GM19193 (cell line): ENCODE measurements around the gene ARPP21.

ENCODE experiments used
- POLR2A ChIP-seq: IDR thresholded peaks from 4 replicates; pipeline ENCODE4 v1.6.1; 2011; ENCODE audit not compliant: insufficient read depth, insufficient read length; ENCODE audit errors: extremely low read depth

Gene ARPP21

DNA sequence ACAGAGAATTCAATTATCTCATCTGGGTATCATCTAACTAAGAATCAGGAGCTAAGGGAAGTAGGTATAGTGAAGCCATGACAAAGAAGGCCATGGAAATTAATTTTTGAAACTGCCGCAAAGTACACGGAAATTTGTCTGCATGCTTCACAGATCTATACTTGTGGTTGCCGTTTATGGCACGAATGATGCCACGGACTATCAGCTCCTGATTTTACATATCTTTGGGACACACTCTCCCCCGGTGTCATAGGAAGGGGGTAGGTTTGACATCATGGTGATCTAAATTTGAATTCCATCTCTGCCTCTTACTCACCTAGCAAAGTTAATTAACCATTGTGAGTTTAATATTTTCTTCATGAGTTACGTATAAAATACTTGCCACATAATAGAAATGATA lies 14.0 kb downstream of the ARPP21 start:
- TF ChIP-seq POLR2A: no peak

- no peak for TF ChIP-seq POLR2A
These were observed 15.2 kb downstream of the ARPP21 start for GRCh38 chr3:35654476-35654875.

GRCh38 chr3:35658686-35659085 lies 19.4 kb downstream of the ARPP21 start:
- no peak for TF ChIP-seq POLR2A

DNA sequence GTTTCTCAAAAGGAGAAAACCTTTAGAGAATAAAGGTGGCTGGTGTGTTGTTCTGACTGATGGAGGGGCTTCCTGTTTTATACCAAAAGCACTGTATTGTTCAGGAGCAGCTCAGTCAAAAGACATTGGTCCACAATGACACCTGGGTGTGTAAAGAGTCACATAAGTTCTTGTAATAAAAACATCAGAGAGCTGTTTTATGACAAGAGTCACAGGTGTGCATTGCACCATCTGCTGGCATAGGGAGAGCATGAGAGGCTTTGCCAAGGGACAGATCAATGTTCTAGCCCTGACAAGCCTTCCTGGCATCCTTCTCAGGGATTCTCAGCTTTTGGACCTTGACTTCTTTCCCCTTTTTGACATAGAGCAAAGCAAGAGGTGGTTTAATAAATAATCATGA lies 20.4 kb downstream of the ARPP21 start:
- TF ChIP-seq POLR2A: no peak

- TF ChIP-seq POLR2A: no peak
These were observed 24.1 kb downstream of the ARPP21 start for GRCh38 chr3:35663471-35663870.

- no peak for TF ChIP-seq POLR2A
These were observed 25.2 kb downstream of the ARPP21 start for GRCh38 chr3:35664460-35664919.

- TF ChIP-seq POLR2A: no peak
These were observed 26.2 kb downstream of the ARPP21 start for GRCh38 chr3:35665390-35666055.

GRCh38 chr3:35666888-35667287 lies 27.6 kb downstream of the ARPP21 start:
- TF ChIP-seq POLR2A: no peak

DNA sequence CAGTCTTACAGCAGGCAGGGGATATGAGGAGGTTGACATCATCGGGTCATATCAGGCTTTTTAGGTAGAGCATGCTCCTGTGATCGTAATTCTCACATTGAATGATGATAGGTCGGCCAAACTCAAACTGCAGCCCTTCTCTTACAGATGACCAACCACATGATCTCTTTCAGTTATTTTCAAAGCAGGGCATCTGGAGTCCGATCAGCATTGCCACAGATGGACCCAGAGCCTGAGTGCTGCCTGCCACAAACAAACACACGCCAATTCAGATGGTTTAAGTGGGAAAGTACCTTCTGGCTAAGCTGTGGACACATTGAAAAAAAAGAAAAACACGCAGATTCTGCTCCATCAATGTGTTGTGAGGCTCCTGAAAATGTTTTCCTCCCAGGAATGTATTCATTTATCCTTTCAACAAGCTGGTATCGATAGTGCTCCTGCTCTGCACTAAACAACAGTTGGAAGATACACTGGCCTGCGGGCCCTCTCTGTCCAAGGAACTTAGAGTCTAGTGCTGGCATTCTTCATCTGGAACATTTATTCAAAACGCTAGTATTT lies 31.2 kb downstream of the ARPP21 start:
- TF ChIP-seq POLR2A: no peak

DNA sequence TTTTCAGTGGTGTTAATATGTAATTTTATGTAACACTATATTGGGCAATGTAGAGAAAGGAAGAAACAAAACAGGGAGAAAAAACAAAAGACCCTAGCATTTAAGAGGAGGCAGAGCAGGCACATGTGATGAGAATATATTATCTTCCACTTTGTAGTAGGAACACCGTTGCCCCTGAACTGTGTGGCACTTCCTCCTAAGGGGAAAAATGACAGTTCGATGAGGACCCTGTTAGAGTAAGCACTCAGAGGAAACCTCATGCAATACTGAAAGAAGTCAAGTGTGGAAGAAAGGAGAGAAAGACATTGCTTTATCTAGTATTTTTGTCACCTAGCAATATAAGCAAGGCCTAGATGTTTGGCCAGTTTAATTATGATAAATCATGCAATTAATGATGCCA lies 32.2 kb downstream of the ARPP21 start:
- no peak for TF ChIP-seq POLR2A

GRCh38 chr3:35673017-35673416 lies 33.7 kb downstream of the ARPP21 start:
- TF ChIP-seq POLR2A: no peak

GRCh38 chr3:35674451-35675109 lies 35.3 kb downstream of the ARPP21 start:
- TF ChIP-seq POLR2A: no peak

DNA sequence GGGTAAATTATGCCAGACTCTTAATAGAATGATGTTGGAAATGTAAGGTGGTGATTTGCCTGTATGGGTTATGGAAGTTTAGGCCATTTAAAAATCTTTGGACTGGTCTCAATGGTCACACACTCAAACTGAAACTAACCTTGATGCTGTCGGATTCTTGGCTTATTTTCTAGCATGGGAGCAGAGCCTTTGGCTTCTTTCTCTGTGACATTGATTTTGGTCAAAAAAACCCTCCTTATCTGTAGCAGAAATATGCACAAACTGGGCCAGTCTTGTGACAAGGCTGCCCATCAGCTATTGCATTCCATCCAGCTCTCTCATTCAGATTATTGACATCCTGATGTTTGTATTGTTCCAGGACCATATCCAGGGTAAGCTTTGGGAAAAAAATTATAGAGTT lies 35.9 kb downstream of the ARPP21 start:
- no peak for TF ChIP-seq POLR2A

DNA sequence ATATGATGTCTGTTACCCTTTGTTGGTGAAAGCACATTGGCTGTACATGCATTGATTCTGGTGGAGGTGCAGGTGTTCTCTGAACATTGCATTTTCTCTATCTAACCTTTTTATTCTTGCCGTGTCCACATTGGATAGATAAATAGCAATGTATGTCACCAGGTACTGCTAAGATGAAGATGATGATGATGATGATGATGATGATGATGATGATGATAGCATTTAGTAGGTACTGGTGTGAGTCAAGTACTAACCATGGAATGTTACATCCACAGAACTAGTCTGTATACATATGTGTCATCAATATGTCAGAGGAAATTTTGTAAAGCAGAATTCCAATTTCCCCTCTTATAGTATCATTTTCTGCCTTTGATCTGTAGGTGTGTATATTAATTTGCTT lies 36.3 kb downstream of the ARPP21 start:
- TF ChIP-seq POLR2A: no peak

DNA sequence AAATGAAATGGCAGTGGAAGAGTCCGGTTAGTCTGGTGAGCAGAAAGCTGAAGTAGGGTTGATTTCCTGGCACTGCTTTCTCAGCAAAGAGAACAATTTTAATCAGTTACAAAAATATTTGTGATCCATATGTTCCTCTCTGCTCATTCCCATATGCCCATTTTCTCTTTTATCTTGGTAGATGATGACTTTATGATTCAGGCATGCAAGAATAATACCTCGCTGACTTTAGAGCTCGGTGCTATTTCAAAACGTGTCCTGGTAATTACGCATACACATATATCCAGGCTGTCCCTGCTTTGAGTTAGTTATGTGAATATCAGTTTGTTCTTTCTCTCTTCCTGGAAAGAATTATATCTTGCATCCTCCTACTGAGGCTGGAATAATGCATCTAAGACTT lies 38.5 kb downstream of the ARPP21 start:
- TF ChIP-seq POLR2A: no peak

DNA sequence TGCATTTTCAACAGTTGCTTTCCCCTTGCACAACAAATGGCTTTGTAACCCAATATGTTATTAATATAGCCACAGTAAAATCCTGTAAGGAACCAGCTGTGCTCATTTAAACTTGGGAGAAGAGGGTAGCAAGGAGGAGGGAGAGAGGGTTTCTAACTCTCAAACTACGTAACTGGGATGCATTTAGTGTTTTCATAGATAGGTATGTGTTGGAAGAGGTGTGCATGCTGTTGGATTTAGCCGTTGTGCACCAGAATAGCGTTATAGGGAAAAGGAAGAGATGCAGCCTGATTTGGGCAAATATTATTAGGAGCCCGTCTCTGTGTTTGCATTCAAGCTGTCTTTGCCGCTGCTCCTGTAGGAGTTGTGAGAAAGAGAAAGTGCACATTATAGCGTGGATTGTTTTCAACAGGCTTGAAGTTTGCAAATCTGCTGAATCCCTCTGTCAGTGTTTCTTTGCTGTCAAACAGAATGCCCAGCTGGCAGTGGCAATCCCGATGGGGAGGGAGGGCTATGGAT lies 39.4 kb downstream of the ARPP21 start:
- no peak for TF ChIP-seq POLR2A
